HG03571 (cell line): Measurements from ENCODE around the gene NSG1.

Experiments
- ATAC-seq: cut with Tn5 transposase; IDR thresholded peaks from one replicate; pipeline ENCODE4 v1.9.1; 2021; ENCODE audit not compliant: unreplicated experiment

The NSG1 gene

GRCh38 chr4:4395371-4395770 lies 8.5 kb downstream of the NSG1 start:
- ATAC-seq, result no peak

GRCh38 chr4:4395849-4396627 lies 9.1 kb downstream of the NSG1 start:
- peak; percentile 61 for ATAC-seq

GRCh38 chr4:4396628-4397440 lies 9.9 kb downstream of the NSG1 start:
- ATAC-seq, result no peak

GRCh38 chr4:4397441-4397819 lies 10.5 kb downstream of the NSG1 start:
- no peak for ATAC-seq

- no peak for ATAC-seq
These were observed 11.5 kb downstream of the NSG1 start for GRCh38 chr4:4398430-4398829.

DNA sequence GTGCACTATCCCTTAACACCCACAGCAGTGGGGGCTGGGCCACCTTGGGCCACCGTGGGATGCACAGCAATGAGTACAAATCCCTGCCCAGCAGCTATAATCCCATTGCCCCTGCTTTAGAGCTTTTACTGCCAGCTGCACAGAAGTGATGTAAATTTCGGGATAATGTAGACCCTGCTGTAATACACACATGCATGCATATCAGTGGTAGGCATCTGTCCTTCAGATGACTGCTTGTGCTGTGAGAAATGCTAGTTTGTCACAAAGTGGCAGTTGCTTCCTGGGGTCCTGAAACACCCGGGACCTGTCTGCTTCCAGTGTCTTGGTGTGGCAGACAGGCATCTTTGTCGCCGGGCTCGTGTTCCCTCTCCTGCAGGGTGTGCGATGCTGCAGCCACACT lies 14.1 kb downstream of the NSG1 start:
- ATAC-seq, result no peak

- ATAC-seq, result no peak
These were observed 16.1 kb downstream of the NSG1 start for GRCh38 chr4:4402966-4403365.

GRCh38 chr4:4405358-4405962 lies 18.6 kb downstream of the NSG1 start:
- ATAC-seq, result no peak

GRCh38 chr4:4406455-4407298 lies 19.8 kb downstream of the NSG1 start:
- ATAC-seq, result no peak

DNA sequence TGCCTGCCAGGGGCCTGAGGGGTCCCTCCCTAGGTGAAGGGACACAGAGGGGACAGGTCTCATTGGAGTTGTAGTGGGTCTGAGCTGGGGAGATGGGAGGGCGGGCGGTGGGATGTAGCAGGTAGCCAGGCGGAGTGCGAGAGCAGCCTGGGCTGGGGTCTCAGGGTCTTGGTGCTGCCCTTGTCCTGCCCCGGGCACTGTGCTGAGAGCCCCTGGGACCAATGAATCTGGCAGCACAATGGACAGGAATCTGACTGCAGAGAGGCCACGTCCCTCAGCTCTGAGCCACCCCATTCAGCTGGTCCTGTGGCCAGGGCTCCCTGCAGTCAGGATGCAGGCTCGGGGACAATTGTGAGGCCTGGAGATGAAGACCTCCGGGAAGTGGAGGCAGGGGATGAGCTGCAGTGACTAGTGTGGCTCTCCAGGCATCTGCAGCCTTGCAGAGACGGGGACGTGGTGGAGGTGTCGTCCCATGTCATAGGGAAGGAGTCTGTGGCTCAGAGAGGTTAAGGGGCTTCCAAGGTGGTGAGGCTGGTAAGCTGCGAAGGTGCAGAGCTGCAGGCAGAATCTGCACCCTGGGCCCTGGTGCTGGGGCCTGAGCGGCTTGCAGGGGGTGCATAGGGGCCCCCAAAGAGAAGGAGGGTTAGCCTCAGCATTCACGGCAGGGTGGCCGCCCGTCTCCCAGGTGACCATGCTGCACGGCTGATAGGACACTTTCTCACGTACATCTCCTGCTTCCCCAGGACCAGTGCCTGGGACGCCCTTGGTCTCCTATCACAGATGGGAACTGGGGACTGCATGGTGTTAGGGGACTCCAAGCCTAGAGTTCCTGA lies 20.6 kb downstream of the NSG1 start:
- no peak for ATAC-seq

GRCh38 chr4:4408132-4408523 lies 21.2 kb downstream of the NSG1 start:
- ATAC-seq, result no peak

DNA sequence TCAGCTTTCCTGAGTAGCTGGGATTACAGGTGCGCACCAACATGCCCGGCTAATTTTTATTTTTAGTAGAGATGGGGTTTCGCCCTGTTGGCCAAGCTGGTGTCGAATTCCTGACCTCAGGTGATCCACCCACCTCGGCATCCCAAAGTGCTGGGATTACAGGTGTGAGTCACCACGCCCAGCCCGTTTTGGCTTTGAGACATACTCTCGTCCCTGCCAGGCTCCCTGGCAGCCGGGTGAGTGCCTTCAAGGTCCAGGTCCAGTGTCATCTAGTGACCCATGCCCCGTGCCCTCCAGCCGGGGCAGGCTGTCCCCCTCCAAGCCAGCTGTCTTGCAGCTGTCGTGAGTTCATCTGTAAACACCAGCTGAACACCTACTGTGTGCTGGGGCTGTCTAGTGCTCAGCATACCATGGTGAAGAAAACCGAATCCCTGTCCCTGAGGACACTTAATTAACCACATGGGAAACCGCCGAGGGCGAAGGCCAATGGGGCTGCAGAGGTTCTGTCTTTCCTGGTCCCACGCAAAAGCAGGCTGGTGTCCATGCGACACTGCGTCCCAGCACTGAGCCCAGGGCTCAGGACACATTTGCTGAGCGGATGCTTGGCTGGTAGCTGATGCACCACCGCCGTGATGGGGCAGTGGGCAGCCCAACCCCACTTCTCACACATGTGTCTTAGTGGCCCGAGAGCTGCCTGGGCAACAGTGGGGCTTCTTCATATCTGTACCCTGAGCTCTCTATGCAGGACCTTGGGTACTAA lies 21.9 kb downstream of the NSG1 start:
- no peak for ATAC-seq

DNA sequence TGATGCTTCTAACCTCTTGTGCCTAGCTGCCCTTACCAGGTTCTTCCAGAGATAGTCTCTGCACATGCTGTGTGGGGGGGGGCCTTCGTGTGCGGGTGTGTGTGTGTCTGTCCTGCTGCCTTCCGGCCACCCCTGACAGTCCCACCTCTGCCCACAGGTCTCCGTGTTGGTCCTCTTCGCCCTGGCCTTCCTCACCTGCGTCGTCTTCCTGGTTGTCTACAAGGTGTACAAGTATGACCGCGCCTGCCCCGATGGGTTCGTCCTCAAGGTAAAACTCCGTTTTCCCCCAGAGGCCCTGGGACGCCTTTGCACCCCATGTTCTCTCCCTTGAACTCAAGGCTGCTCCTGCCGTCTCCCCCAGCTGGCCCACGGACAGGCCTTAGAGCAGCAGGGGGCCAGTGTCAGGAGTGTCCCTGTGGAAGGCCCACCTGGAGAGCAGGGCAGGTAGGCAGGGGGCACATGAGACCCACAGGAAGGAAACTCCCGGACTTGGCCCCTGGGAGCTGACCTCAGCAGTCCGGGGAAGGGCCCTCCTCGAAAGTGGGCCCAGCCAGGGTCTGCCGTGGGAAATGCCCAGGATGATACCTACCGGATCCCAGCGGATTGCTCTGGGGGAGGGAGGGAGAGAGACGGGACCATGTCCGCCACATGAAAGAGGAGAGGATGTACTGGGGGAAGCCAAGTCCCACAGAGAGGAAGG lies 22.7 kb downstream of the NSG1 start:
- ATAC-seq, result no peak

DNA sequence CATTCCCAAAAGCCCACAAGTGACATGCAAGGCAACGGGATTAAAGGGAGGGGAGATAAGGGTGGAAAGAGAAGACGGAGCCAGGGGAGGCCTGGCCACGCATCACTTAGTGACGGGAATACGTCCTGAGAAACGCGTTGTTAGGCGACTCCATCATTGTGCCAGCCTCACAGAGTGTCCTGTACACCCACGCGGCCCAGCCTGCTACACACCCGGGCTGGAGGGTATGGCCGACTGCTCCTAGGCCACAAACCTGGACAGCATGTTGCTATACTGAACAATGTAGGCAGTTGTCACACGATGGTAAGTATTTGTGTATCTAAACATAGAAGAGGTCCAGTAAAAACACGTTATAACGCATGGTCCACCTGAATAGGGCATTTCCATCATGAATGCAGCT lies 23.4 kb downstream of the NSG1 start:
- ATAC-seq, result no peak

GRCh38 chr4:4411906-4412305 lies 25.0 kb downstream of the NSG1 start:
- ATAC-seq, result no peak

GRCh38 chr4:4412641-4413372 lies 25.9 kb downstream of the NSG1 start:
- ATAC-seq, result no peak

DNA sequence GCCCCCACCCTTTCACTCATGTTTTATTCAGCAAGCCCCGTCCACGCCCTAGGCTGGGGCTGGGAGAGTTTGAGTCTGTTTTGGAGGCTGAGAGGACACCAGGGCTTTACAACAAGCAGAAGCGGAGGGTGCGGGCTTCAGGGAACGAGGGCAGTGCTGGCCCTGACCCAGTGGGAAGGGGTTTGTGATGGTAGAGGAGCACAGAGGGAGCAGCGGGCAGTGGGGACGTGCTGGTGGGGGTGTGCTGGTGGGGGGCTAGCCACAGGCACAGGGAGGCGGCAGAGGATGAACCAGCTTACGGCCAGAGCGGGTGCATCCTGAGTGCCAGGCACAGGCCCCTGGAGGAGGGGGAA lies 26.4 kb downstream of the NSG1 start:
- no peak for ATAC-seq

DNA sequence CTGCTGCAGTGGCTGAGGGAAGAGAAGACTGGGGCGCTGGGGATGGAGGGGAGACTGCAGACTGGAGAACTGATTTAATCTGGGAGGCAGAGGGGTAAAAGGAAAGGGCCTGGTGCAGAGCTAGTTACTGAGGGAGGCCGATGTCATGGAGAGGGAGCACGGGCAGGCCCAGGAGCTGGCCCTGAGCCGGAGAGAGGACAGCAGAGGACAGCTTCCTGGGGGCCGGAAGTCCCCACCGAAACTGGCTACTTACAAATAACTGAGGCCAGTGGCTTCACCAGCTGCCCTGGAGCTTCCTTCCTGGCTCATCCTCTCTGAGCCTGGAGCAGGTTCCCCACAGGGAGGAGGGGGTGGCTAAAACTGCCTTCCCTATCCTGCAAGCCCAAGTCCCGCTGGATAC lies 26.9 kb downstream of the NSG1 start:
- ATAC-seq, result no peak
